Tibial nerve (tissue), 4 donors: ENCODE measurements around the gene CARM1. TPM values are rescaled to one million over a fixed set of nuclear protein-coding genes. Genes with fewer than 3 reads are reported as not detected.

Experiments used
- DNase-seq, 2 donors: peaks; one replicate each; pipeline ENCODE4 v3.0.0-alpha.2; 2019; ENCODE audit warnings: low spot score in 2 of 2
- H3K27ac ChIP-seq, 4 donors: fragments of 200-600 bp; sonication (generic) in 3 of 4; one replicate each; pipeline ENCODE4 v1.5.1; 2017 to 2019; ENCODE audit warnings: mild to moderate bottlenecking in 1 of 4
- H3K27me3 ChIP-seq, 2 donors: fragments of 200-600 bp; sonication (generic) in 1 of 2; one replicate each; pipeline versions ENCODE4 v1.5.1 to v1.6.0; 2017 to 2019
- H3K36me3 ChIP-seq, 3 donors: fragments of 200-600 bp; sonication (generic); one replicate each; pipeline ENCODE4 v1.5.1; 2018 to 2019
- H3K4me1 ChIP-seq, 4 donors: fragments of 200-600 bp; sonication (generic) in 3 of 4; one replicate each; pipeline ENCODE4 v1.5.1; 2017 to 2019
- H3K4me3 ChIP-seq, 4 donors: fragments of 200-600 bp; sonication (generic) in 3 of 4; one replicate each; pipeline ENCODE4 v1.5.1; 2017 to 2019; ENCODE audit warnings: mild to moderate bottlenecking in 1 of 4, moderate library complexity in 1 of 4
- H3K9me3 ChIP-seq, 4 donors: fragments of 200-600 bp; sonication (generic) in 3 of 4; one replicate each; pipeline ENCODE4 v1.5.1; 2017 to 2019
- EP300 ChIP-seq, 2 donors: sonication (generic); formaldehyde crosslinking; IDR thresholded peaks; one replicate each; pipeline ENCODE4 v1.6.1; 2017; ENCODE audit warnings: antibody characterized with exemption in 2 of 2, mild to moderate bottlenecking in 1 of 2
- POLR2A ChIP-seq, 2 donors: fragments of 450-650 bp; IDR thresholded peaks; one replicate each; pipeline ENCODE4 v1.6.1; 2017; ENCODE audit warnings: antibody characterized with exemption in 2 of 2, mild to moderate bottlenecking in 2 of 2, moderate library complexity in 2 of 2
- WGBS, 2 donors: methylation state at CpG; one replicate each; pipeline ENCODE4 v1.1.5; 2018; 5-methylcytosine and 5-hydroxymethylcytosine counted together
- total RNA-seq, 4 donors: library from RNA; depleted of rRNA; stranded (reverse); fragments of >200 nt; gene quantifications; one replicate each; pipeline ENCODE4 v1.1.0, GENCODE V29; 2016
- TF ChIP-seq, protein P1 (sequence below), 5 experiments: fragments of 200-600 bp in 3 of 5; fragments of 450-650 bp in 2 of 5; sonication (generic) in 3 of 5; IDR thresholded peaks; one replicate each; pipeline ENCODE4 v1.5.1; 2016 to 2019; ENCODE audit warnings: antibody characterized with exemption in 5 of 5, mild to moderate bottlenecking in 3 of 5, moderate library complexity in 2 of 5

Gene CARM1
- total RNA-seq, 4 donors from 2014 or later: 13.5 to 22.8 (median 14.0) TPM

DNA sequence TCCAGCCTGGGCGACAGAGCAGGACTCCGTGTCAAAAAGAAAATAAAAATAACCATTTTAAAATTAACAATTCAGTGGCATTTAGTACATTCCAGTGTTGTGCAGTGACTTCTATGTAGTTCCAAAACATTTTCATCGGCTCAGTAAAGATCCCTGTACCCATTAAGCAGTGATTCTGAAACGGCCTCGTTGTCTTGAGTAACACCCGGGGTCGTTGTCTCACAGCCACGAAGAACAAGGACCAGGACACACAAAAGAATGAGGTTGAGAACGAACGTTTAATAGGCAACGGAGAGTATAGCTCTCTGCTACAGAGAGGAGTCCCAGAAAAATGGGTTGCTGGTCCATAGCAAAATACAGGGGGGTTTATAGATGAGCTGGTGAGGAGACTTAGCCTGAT, 33.0 kb upstream of the CARM1 start:
- TF ChIP-seq, protein P1, sequence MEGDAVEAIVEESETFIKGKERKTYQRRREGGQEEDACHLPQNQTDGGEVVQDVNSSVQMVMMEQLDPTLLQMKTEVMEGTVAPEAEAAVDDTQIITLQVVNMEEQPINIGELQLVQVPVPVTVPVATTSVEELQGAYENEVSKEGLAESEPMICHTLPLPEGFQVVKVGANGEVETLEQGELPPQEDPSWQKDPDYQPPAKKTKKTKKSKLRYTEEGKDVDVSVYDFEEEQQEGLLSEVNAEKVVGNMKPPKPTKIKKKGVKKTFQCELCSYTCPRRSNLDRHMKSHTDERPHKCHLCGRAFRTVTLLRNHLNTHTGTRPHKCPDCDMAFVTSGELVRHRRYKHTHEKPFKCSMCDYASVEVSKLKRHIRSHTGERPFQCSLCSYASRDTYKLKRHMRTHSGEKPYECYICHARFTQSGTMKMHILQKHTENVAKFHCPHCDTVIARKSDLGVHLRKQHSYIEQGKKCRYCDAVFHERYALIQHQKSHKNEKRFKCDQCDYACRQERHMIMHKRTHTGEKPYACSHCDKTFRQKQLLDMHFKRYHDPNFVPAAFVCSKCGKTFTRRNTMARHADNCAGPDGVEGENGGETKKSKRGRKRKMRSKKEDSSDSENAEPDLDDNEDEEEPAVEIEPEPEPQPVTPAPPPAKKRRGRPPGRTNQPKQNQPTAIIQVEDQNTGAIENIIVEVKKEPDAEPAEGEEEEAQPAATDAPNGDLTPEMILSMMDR (IDR thresholded peaks at IDR 0.05): no peak
- TF ChIP-seq EP300 (IDR thresholded peaks at IDR 0.05) (no peak), POLR2A (IDR thresholded peaks at IDR 0.05) (no peak)
- WGBS, 2 donors: 79 to 87% methylated on average over 11 of the region's 11 CpGs
- Histone ChIP-seq H3K27ac (no peak overlapping the region), H3K4me3 (no peak overlapping the region), H3K36me3 (peaks cover 0 to 8% (median 0%) of the 10 kb centered on the region in 3 donors), H3K4me1 (peaks cover 0 to 17% (median 2%) of the 10 kb centered on the region in 4 donors), H3K27me3 (no peaks in the 10 kb centered on the region), H3K9me3 (peaks cover 0 to 9% (median 0%) of the 10 kb centered on the region in 4 donors)
- DNase-seq: no peak

DNA sequence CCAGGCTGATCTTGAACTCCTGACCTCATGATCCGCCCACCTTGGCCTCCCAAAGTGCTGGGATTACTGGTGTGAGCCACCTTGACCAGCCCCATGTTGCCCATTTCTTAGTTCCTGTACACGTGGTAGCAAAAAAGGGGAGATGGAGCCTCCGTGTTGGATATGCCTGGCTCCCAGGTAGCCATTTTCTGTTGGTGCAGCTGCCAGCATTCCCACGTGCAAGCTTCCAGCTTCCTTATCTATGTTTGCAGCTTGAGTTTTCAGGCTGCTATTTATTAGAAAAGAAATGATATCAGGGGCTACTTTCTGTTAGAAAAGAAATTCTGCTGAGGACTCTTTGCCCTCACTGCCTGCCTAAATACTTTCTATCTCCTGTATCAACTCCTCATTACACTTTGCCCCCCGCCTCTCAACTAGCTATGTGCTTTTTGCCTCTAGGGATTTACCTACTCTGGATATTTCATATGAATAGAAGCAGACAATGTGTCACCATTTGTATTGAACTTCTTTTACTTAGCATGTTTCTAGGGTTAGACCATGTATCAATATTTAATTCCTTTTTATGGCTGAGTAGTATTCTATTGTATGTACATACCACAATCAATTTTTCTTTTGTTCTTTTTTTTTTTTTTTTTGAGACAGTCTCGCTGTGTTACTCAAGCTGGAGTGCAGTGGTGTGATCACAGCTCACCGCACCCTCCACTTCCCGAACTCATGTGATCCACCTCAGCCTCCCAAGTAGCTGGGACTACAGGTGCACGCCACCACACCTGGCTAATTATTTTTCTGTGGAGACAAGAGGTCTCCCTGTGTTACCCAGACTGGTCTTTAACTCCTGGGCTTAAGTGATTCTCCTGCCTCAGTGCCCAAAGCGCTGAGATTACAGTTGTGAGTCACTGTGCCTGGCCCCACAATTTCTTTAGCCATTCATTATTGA, 32.0 kb upstream of the CARM1 start:
- H3K27ac ChIP-seq: no peak overlapping the region
- DNase-seq: no peak
- no peaks in the 10 kb centered on the region for H3K27me3 ChIP-seq
- peaks cover 0 to 9% (median 0%) of the 10 kb centered on the region in 4 donors for H3K9me3 ChIP-seq
- H3K4me1 ChIP-seq: peaks cover 0 to 17% (median 2%) of the 10 kb centered on the region in 4 donors
- TF ChIP-seq, protein P1 (IDR thresholded peaks at IDR 0.05): no peak
- TF ChIP-seq POLR2A (IDR thresholded peaks at IDR 0.05) (no peak), EP300 (IDR thresholded peaks at IDR 0.05) (no peak)
- no peaks in the 10 kb centered on the region for H3K36me3 ChIP-seq
- no peak overlapping the region for H3K4me3 ChIP-seq
- 88 to 89% methylated on average over 10 of the region's 10 CpGs for WGBS, 2 donors

DNA sequence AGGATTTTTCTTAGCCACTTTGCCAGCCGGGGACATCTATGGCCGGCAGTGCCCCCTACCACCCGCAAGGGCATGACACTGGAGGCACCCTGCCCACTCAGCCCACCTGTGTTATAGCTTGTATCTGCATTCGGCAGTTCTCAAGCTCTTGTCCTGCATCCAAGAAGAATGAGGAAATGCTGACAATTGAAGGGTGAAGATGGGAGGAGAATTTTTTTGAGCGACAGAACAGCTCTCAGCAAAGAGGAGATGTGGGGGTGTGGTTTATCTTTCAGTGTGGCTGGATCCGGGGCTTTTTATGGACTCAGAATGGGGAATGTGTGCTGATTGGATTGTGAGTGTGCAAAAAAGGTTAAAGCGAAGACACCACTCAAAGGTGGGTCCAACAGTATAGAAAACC, 28.6 kb upstream of the CARM1 start:
- Histone ChIP-seq H3K36me3 (no peaks in the 10 kb centered on the region), H3K27ac (no peak overlapping the region), H3K27me3 (no peaks in the 10 kb centered on the region), H3K9me3 (peaks cover 0 to 8% (median 0%) of the 10 kb centered on the region in 4 donors), H3K4me1 (no peaks in the 10 kb centered on the region), H3K4me3 (no peak overlapping the region)
- TF ChIP-seq EP300 (IDR thresholded peaks at IDR 0.05) (no peak), POLR2A (IDR thresholded peaks at IDR 0.05) (no peak)
- TF ChIP-seq, protein P1 (IDR thresholded peaks at IDR 0.05): no peak
- DNase-seq: no peak
- 81 to 87% methylated on average over 7 of the region's 7 CpGs for WGBS, 2 donors

DNA sequence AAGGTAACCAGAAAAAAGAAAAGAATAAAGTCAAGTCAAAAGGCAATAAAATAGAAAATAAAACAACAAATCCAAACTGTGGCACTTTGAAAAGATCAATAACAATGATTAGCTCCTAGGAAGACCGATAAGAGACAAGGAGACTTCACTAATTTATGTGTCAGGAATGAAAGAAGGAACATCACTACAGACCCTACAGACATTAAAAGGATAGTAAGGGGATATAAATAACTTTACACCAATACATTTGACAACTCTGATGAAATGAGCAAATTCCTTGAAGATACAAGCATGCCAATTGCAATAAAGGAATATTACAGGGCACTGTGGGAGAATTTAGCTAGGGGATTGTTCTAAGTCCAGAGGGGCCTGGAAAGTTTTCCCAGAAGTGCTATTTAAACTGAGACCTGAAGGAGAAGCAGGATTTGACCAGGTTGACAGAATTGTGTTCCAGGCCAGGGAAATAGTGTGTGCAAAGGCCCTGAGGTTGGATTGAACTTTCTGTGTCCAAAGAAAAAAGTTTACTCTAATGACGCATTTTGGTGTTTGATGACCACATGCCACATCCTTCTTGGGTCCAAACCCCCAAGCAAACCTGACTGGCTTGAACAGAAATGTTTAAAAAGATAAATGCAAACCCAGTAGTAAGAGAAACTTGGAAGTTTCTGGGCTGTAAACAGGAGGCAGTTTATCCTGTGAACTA, 24.7 kb upstream of the CARM1 start:
- DNase-seq: no peak
- TF ChIP-seq EP300 (IDR thresholded peaks at IDR 0.05): no peak
- TF ChIP-seq POLR2A (IDR thresholded peaks at IDR 0.05): no peak
- TF ChIP-seq, protein P1 (IDR thresholded peaks at IDR 0.05): no peak
- Histone ChIP-seq H3K4me3 (no peak overlapping the region), H3K27me3 (peaks cover 0 to 16% of the 10 kb centered on the region in 2 donors), H3K36me3 (no peaks in the 10 kb centered on the region), H3K27ac (no peak overlapping the region), H3K9me3 (peaks cover 0 to 7% (median 0%) of the 10 kb centered on the region in 4 donors), H3K4me1 (no peaks in the 10 kb centered on the region)
- WGBS, 2 donors: 85 to 90% methylated on average over 2 of the region's 2 CpGs
